HG03439 (cell line): ENCODE results near the gene OR52B6.
A peak's percentile ranks its signal among the peaks of the same experiment; 100 is the strongest.
"Not testable (repeated sequence)": the region's sequence is repeated elsewhere in the genome, so short reads cannot be mapped to it uniquely, and the experiment has no call there.

Experiments used
- ATAC-seq: cut with Tn5 transposase; IDR thresholded peaks from one replicate; pipeline ENCODE4 v1.9.1; 2021; ENCODE audit warnings: mild to moderate bottlenecking, moderate library complexity; ENCODE audit not compliant: unreplicated experiment

OR52B6 gene

DNA sequence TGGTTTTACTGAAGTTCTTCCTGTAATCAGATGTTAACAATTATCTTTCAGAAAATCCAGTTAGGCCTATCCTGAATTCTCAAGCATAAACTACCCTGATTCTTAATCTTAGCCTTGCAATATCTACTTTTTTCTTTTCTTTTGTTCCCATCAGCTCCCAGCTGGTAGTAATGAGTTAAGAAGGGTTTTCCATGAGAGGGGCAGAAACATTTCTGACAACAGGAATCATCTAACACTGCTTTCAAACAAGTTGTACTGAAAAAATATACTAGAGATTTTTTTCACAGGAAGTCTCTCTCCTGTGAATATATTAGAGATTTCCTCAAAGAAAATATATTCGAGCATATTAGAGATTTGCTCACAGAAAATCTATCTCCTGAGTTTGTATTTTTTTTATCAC lies 12.5 kb downstream of the OR52B6 start:
- no peak for ATAC-seq

DNA sequence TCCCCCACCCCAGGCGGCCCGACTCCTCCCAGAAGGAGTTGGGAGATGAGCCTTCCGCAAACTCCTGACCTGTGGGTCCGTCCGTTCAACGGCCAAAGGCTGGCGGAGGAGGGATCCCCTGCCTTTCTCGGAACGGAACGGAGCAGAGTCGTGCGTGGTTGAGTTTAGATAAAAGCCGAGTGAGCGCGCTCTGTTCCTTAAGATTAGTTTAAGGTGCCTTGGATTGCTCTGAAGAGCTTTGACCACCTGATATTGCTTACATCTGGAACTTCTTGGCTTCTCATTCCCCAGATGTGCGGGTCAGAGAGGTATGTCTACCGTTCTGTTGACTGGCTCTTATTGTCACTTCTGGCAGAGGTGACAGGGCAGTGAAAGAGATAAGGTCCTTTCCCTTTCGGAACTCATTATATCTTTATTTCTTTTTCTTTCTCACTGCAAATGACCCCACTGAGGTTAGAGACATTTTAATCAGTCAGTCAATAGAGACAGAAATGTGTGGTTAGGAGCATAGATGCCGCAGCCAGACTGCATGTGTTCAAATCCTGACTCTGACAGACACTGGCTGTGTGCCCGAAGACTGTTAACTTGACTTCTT lies 16.0 kb downstream of the OR52B6 start, which contains the start of gene TRIM6:
Gene TRIM6 (plus strand): TSS at position 31 of the 595 bp plus-strand sequence. CDS start 261 bp downstream, at position 292.
- no peak for ATAC-seq

DNA sequence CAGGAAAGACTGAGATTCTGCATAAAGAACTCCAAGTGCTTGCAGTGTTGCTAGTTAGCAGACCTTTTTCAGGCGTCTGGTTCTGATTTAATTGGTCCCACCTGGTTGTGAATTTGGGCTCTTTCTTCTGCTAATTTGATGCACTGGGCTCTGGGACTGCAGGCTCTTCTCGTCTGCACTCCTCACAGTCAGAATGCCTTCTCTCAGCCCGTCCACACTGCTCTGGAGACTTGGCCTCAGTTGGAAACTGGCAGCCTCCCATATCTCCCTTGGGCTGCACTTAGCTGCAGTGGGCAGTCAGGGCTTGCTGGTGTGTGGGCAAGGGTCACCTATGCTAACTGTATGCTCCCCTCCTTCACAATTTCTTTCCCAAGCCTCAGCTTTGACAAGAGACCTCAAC lies 17.3 kb downstream of the OR52B6 start:
- ATAC-seq: no peak

DNA sequence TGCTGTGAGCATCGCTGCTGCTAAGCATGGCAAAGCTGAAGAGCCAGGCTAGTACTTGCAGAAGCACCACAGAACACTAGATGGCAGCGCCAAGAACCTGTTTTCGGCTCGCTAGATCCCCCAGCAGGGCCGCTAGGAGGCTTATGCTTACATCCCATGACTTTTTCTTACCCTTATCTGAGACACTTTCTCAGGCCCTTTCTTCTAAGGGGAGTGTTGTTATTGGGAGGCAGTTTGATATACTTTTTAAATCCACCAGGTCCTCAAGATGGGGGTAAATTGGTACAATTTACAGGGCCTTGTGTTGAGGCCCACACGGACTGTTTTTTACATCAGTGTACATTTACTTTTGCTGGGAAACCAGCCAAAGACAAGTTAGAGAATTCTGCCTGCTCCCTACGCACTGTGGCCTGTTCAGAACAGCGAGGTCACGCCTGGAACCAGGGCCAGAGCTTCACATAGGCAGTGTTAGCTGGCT lies 19.7 kb downstream of the OR52B6 start:
- ATAC-seq: peak; percentile 94

DNA sequence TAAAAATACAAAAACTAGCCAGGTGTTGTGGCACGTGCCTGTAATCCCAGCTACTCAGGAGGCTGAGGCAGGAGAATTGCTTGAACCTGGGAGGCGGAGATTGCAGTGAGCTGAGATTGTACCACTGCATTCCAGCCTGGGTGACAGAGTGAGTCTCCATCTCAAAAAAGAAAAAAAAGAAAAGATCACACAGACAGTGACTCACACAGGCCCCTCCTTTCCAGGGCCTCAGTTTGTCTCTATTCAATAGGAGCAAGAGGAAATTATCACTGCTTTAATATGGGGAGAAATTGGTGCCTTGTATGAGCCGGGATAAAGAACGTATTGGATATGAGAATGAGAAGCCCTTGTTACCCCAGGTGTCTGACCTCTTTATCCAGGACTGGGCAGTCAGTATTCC lies 22.1 kb downstream of the OR52B6 start:
- not testable (repeated sequence) for ATAC-seq

- no peak for ATAC-seq
Observed at GRCh38 chr11:5603326-5603725, 22.6 kb downstream of the OR52B6 start.

GRCh38 chr11:5604896-5605295 lies 24.2 kb downstream of the OR52B6 start:
- no peak for ATAC-seq

- ATAC-seq: no peak
Observed at GRCh38 chr11:5605849-5606248, 25.2 kb downstream of the OR52B6 start.

GRCh38 chr11:5608808-5609207 lies 28.1 kb downstream of the OR52B6 start:
- no peak for ATAC-seq

DNA sequence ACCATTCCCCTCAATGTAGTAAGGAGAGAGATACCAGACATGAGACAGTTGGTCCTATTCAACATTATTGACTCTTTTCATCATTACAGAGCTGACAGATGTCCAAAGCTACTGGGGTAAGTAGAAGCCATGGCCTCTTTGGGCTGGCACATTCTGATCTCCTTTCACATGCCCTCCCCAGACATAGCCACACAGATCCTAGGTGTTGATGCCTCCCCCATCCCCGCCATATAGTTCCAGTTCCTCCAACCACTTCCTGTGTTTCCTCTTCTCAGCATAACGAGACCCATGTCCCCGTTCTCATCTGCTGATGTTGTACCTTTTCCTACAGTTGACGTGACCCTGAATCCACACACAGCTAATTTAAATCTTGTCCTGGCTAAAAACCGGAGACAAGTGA lies 29.8 kb downstream of the OR52B6 start:
- no peak for ATAC-seq

GRCh38 chr11:5611627-5612026 lies 30.9 kb downstream of the OR52B6 start:
- ATAC-seq: no peak

- ATAC-seq: no peak
Observed at GRCh38 chr11:5618807-5619206, 38.1 kb downstream of the OR52B6 start.

- no peak for ATAC-seq
Observed at GRCh38 chr11:5620651-5621521, 40.2 kb downstream of the OR52B6 start.

- no peak for ATAC-seq
Observed at GRCh38 chr11:5621580-5621979, 40.9 kb downstream of the OR52B6 start.

DNA sequence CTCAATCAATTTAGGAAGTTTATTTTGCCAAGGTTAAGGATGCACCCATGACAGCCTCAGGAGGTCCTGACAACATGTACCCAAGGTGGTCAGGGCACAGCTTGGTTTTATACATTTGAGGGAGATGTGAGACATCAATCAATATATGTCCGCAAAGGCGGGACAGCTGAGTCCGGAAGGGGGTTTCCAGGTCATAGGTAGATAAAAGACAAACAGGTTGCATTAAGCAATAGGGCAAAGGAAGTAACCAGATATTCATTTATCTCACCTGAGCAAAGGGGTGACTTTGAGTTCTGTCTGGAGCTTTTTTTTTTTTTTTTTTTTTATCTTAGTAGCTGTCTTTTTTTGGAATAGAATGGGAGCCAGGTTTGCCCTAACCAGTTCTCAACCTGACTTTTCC lies 42.1 kb downstream of the OR52B6 start:
- ATAC-seq: no peak

DNA sequence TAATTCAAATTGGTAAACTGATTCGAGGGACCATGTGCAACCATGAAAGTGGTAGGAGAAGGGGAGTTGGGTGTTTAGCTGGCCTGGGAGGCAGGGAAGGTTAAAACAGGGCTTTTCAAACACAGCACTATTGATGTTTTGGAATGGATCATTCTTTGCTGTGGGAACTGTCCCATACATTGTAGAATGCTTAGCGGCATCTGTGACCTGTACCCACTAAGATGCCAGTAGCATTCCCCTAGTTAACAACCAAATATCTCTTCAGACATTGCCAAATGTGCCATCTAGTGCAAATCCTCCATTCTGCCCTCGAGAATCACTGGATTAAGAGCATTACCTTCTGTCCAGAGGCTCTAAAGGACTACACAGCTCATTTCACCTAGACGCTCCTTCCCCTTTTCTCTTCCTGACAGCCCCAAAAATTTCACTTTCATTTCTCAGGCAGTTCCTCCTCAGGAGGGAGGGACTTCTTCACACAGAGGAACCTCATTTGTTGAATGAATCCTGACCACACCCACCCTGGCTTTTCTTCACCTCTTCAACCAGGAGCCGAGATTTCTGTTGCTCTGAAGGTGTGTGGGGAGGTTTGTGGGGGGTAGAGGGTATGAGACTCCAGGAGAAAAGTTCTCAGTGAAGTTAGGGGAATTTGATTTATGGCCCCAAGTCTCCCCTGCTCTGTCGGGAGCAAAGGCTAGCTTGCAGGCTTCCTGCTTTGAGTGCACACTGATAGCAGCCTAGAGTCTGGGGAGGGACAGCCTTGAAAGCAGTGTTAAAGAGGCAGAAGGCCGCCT lies 44.0 kb downstream of the OR52B6 start, which contains the start of gene TRIM34:
Gene TRIM34 (plus strand): TSS at position 513 of the 791 bp plus-strand sequence. CDS start 7,331 bp downstream, outside the sequence.
- peak; percentile 96 for ATAC-seq

DNA sequence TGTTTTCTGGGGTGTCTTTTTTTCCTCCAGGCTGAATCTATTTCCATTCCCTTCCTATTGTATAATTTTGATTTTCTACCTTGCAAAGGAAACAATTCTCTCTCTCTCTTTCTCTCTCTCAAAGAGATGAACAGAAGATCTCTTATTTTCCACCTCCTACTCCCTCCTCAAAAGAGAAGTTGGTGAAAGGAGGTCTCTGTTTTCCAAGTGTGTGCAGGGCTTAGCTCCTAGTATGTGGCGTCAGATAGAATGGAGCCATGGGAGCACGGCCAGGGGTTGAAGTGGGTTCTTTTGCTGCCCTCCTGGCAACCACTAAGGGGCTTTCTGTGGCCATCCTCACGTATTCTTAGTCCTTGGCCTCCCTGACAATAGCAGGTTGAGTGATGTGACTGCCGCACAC lies 44.6 kb downstream of the OR52B6 start:
- ATAC-seq: peak; percentile 11

DNA sequence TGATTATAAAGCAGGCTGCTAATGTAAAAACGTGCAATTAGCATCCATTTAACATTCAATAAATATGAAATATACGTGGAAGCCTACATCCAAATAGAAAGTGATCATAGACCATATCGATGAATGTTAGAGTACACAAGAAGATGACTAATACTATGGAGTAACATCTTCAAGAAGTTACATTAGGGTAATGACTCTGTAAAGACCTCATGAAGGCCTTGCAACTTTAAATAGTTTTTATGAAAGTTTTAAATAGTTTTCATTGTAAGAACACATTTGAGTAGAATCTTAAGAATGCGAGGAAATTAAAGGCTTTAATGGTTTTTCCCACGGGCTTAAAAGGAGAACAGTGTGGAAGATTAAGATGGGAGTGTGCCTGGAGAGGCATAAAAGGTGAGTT lies 45.5 kb downstream of the OR52B6 start:
- no peak for ATAC-seq

- ATAC-seq: no peak
Observed at GRCh38 chr11:5631417-5631816, 50.7 kb downstream of the OR52B6 start.
